ENCODE data around the gene RBM23.
"Not testable (repeated sequence)": the region's sequence is repeated elsewhere in the genome, so short reads cannot be mapped to it uniquely, and the experiment has no call there.

RBM23 gene

GRCh38 chr14:22918804-22919600, at the start of gene RBM23:
Gene RBM23 (minus strand): TSS chr14:22919149.
- DNase-seq = peak; percentile 100

- DNase-seq = no peak
Observed at GRCh38 chr14:22966783-22967269, 47.9 kb upstream of the RBM23 start.

- not testable (repeated sequence) for DNase-seq
Observed at GRCh38 chr14:22965916-22966782, 47.2 kb upstream of the RBM23 start.

GRCh38 chr14:22962061-22962676, 43.2 kb upstream of the RBM23 start:
- no peak for DNase-seq

GRCh38 chr14:22955702-22956569, 37.0 kb upstream of the RBM23 start:
- peak; percentile 63 for DNase-seq

GRCh38 chr14:22952418-22952817, 33.5 kb upstream of the RBM23 start:
- DNase-seq = no peak

GRCh38 chr14:22951795-22952194, 32.8 kb upstream of the RBM23 start:
- DNase-seq = not testable (repeated sequence)

GRCh38 chr14:22945642-22946041, 26.7 kb upstream of the RBM23 start:
- no peak for DNase-seq

- no peak for DNase-seq
Observed at GRCh38 chr14:22939684-22940083, 20.7 kb upstream of the RBM23 start.

- DNase-seq = no peak
Observed at GRCh38 chr14:22935156-22935555, 16.2 kb upstream of the RBM23 start.

- DNase-seq = no peak
Observed at GRCh38 chr14:22932146-22932545, 13.2 kb upstream of the RBM23 start.

GRCh38 chr14:22929961-22930364, 11.0 kb upstream of the RBM23 start:
- DNase-seq = peak; percentile 79

GRCh38 chr14:22929104-22929960, 10.4 kb upstream of the RBM23 start, which contains the start of gene PRMT5:
Gene PRMT5 (minus strand): TSS chr14:22929376. CDS start chr14:22929361, 15 bp downstream.
- peak; percentile 100 for DNase-seq

- no peak for DNase-seq
Observed at GRCh38 chr14:22928237-22929103, 9.5 kb upstream of the RBM23 start.

GRCh38 chr14:22926316-22926715, 7.4 kb upstream of the RBM23 start:
- no peak for DNase-seq

- DNase-seq = no peak
Observed at GRCh38 chr14:22925513-22925912, 6.6 kb upstream of the RBM23 start.

GRCh38 chr14:22923746-22924145, 4.8 kb upstream of the RBM23 start:
- DNase-seq = no peak

- no peak for DNase-seq
Observed at GRCh38 chr14:22922294-22922693, 3.3 kb upstream of the RBM23 start.

- no peak for DNase-seq
Observed at GRCh38 chr14:22920697-22921096, 1.7 kb upstream of the RBM23 start.

- DNase-seq = no peak
Observed at GRCh38 chr14:22919601-22919921, 612 bp upstream of the RBM23 start.
